OCI-LY1 (cell line): ENCODE data around the gene ZNF444.

ENCODE experiments used
- H2AFZ ChIP-seq: fragments of 200-600 bp; sonication (generic), shearing (Covaris generic); 2 replicates; pipeline ENCODE4 v1.6.0; 2014; ENCODE audit warnings: antibody characterized with exemption, mild to moderate bottlenecking, low read length
- H3F3A ChIP-seq: fragments of 200-600 bp; sonication (generic), shearing (Covaris generic); 2 replicates; pipeline ENCODE4 v1.6.0; 2014; ENCODE audit warnings: mild to moderate bottlenecking, antibody characterized with exemption, low read length, moderate library complexity; ENCODE audit not compliant: insufficient read depth
- H3K27ac ChIP-seq: fragments of 200-600 bp; sonication (generic); 2 replicates; pipeline ENCODE4 v1.5.1; 2014; ENCODE audit warnings: low read length, mixed run types, mild to moderate bottlenecking, low read depth; ENCODE audit not compliant: poor library complexity, severe bottlenecking
- H3K27me3 ChIP-seq: fragments of 200-600 bp; sonication (generic); 2 replicates; pipeline ENCODE4 v1.6.0; 2014; ENCODE audit warnings: antibody characterized with exemption, mild to moderate bottlenecking, low read length, moderate library complexity; ENCODE audit not compliant: insufficient read depth
- H3K36me3 ChIP-seq: fragments of 200-600 bp; sonication (generic); 2 replicates; pipeline ENCODE4 v1.6.1; 2014; ENCODE audit warnings: mild to moderate bottlenecking, antibody characterized with exemption, low read length, moderate library complexity, mixed read lengths; ENCODE audit not compliant: insufficient read depth
- H3K4me1 ChIP-seq: fragments of 200-600 bp; sonication (generic); 2 replicates; pipeline ENCODE4 v1.5.1; 2014; ENCODE audit warnings: mild to moderate bottlenecking, low read length, moderate library complexity; ENCODE audit not compliant: insufficient read depth, severe bottlenecking
- H3K4me2 ChIP-seq: fragments of 200-600 bp; sonication (generic), shearing (Covaris generic); 2 replicates; pipeline ENCODE4 v1.6.1; 2014; ENCODE audit warnings: low read length
- H3K4me3 ChIP-seq: fragments of 200-600 bp; sonication (generic); 2 replicates; pipeline ENCODE4 v1.5.1; 2014; ENCODE audit warnings: low read length, low read depth, mild to moderate bottlenecking, mixed read lengths; ENCODE audit not compliant: poor library complexity, severe bottlenecking
- H3K79me2 ChIP-seq: fragments of 200-600 bp; shearing (Covaris generic); 2 replicates; pipeline ENCODE4 v1.6.1; 2016; ENCODE audit warnings: mixed run types, low read length, mixed read lengths; ENCODE audit not compliant: insufficient read depth
- H3K9ac ChIP-seq: fragments of 200-600 bp; sonication (generic), shearing (Covaris generic); 2 replicates; pipeline ENCODE4 v1.6.1; 2014; ENCODE audit warnings: mild to moderate bottlenecking, low read length, mixed read lengths
- H3K9me2 ChIP-seq: fragments of 200-600 bp; sonication (generic), shearing (Covaris generic); 2 replicates; pipeline ENCODE4 v1.6.1; 2014; ENCODE audit warnings: low read depth, mild to moderate bottlenecking, low read length, mixed read lengths
- H3K9me3 ChIP-seq: fragments of 200-600 bp; shearing (Covaris generic); 2 replicates; pipeline ENCODE4 v1.6.1; 2014; ENCODE audit warnings: low read length, mixed read lengths
- H4K20me1 ChIP-seq: fragments of 200-600 bp; sonication (generic), shearing (Covaris generic); 2 replicates; pipeline ENCODE4 v1.6.0; 2016; ENCODE audit warnings: mild to moderate bottlenecking, low read length; ENCODE audit not compliant: insufficient read depth
- EZH2 ChIP-seq: fragments of 200-600 bp; sonication (generic), shearing (Covaris generic); IDR thresholded peaks from 2 replicates; pipeline ENCODE4 v1.8.0; 2017; ENCODE audit warnings: borderline replicate concordance, mixed run types, mild to moderate bottlenecking, antibody characterized with exemption, low read length, moderate library complexity, mixed read lengths
- TF ChIP-seq, protein P1 (sequence below): fragments of 200-600 bp; sonication (generic), shearing (Covaris generic); IDR thresholded peaks from 2 replicates; pipeline ENCODE4 v1.5.1; 2017; ENCODE audit warnings: mild to moderate bottlenecking, antibody characterized with exemption, low read length, moderate library complexity, mixed read lengths

Gene ZNF444

GRCh38 chr19:56111601-56112312 is 29.3 kb upstream of the ZNF444 start:
- H3K27me3 ChIP-seq: no peaks in the 10 kb centered on the region
- H3K4me1 ChIP-seq: peaks cover 39% of the 10 kb centered on the region
- H3K9ac ChIP-seq: peak overlapping the region; percentile 30; the same call in 1 of the 2 replicates
- H3K4me3 ChIP-seq: peak overlapping the region; percentile 37
- no peaks in the 10 kb centered on the region for H3K9me2 ChIP-seq
- H3K79me2 ChIP-seq: peaks cover 8% of the 10 kb centered on the region; the same call in 1 of the 2 replicates
- peak overlapping the region; percentile 62 for H3K4me2 ChIP-seq
- no peaks in the 10 kb centered on the region for H3K9me3 ChIP-seq
- TF ChIP-seq, protein P1, sequence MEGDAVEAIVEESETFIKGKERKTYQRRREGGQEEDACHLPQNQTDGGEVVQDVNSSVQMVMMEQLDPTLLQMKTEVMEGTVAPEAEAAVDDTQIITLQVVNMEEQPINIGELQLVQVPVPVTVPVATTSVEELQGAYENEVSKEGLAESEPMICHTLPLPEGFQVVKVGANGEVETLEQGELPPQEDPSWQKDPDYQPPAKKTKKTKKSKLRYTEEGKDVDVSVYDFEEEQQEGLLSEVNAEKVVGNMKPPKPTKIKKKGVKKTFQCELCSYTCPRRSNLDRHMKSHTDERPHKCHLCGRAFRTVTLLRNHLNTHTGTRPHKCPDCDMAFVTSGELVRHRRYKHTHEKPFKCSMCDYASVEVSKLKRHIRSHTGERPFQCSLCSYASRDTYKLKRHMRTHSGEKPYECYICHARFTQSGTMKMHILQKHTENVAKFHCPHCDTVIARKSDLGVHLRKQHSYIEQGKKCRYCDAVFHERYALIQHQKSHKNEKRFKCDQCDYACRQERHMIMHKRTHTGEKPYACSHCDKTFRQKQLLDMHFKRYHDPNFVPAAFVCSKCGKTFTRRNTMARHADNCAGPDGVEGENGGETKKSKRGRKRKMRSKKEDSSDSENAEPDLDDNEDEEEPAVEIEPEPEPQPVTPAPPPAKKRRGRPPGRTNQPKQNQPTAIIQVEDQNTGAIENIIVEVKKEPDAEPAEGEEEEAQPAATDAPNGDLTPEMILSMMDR: no peak
- TF ChIP-seq EZH2: no peak
- H4K20me1 ChIP-seq: no peaks in the 10 kb centered on the region
- no peaks in the 10 kb centered on the region for H3F3A ChIP-seq
- no peak overlapping the region for H2AFZ ChIP-seq
- no peaks in the 10 kb centered on the region for H3K36me3 ChIP-seq
- peak overlapping the region; percentile 85 for H3K27ac ChIP-seq

GRCh38 chr19:56112313-56112709 is 28.8 kb upstream of the ZNF444 start:
- Histone ChIP-seq H3K4me2 (peak overlapping the region; percentile 62), H3K79me2 (peaks cover 9% of the 10 kb centered on the region; the same call in 1 of the 2 replicates), H3F3A (no peaks in the 10 kb centered on the region), H3K4me1 (peaks cover 39% of the 10 kb centered on the region), H2AFZ (no peak overlapping the region), H3K27me3 (no peaks in the 10 kb centered on the region), H3K9me3 (no peaks in the 10 kb centered on the region), H4K20me1 (no peaks in the 10 kb centered on the region), H3K4me3 (peak overlapping the region; percentile 37), H3K36me3 (no peaks in the 10 kb centered on the region), H3K27ac (peak overlapping the region; percentile 85), H3K9ac (peak overlapping the region; percentile 25; the same call in 1 of the 2 replicates), H3K9me2 (no peaks in the 10 kb centered on the region)
- TF ChIP-seq EZH2: no peak
- TF ChIP-seq, protein P1: no peak

GRCh38 chr19:56113074-56113632 is 27.9 kb upstream of the ZNF444 start:
- Histone ChIP-seq H3K9me2 (no peaks in the 10 kb centered on the region), H3K4me3 (no peak overlapping the region), H3K27me3 (no peaks in the 10 kb centered on the region), H3K4me1 (peaks cover 39% of the 10 kb centered on the region), H3K36me3 (no peaks in the 10 kb centered on the region), H3K9me3 (no peaks in the 10 kb centered on the region), H2AFZ (no peak overlapping the region), H3K9ac (no peak overlapping the region; the same call in 1 of the 2 replicates), H3F3A (no peaks in the 10 kb centered on the region), H3K4me2 (peak overlapping the region; percentile 62), H3K79me2 (peaks cover 11% of the 10 kb centered on the region; the same call in 1 of the 2 replicates), H4K20me1 (no peaks in the 10 kb centered on the region), H3K27ac (peak overlapping the region; percentile 85)
- TF ChIP-seq, protein P1: no peak
- TF ChIP-seq EZH2: no peak
